GM12864 (cell line): ENCODE data around the gene SREK1IP1.
"Not testable (repeated sequence)": the region's sequence is repeated elsewhere in the genome, so short reads cannot be mapped to it uniquely, and the experiment has no call there.

Source experiments
- DNase-seq: peaks from one replicate; pipeline ENCODE4 v3.0.0-alpha.2; 2011; ENCODE audit warnings: low read depth
- H3K4me3 ChIP-seq: 2 replicates; pipeline ENCODE4 v1.5.1; 2011; ENCODE audit warnings: mild to moderate bottlenecking, low read depth, low read length, control low read depth
- TF ChIP-seq, protein P1 (sequence below): IDR thresholded peaks from 2 replicates; pipeline ENCODE4 v1.5.1; 2011; ENCODE audit warnings: low read depth, mild to moderate bottlenecking, moderate library complexity, low read length, control low read depth, inconsistent platforms; ENCODE audit errors: missing control alignments

The SREK1IP1 gene

DNA sequence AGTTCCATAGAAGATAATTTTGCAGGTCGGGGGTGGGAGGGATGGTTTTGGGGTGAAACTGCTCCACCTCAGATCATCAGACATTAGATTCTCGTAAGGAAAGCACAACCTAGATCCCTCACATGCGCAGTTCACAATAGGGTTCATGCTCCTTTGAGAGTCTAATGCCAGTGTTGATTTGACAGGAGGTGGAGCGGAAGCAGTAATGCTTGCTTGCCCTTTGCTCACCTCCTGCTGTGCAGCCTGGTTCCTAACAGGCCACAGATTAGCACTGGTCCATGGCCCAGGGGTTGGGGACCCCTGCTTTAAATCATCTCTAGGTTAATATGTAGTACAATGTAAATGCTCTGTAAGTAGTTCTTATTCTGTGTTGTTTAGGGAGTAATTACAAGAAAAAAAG, 67.7 kb downstream of the SREK1IP1 start:
- no peak overlapping the region for H3K4me3 ChIP-seq
- no peak for DNase-seq
- TF ChIP-seq, protein P1, sequence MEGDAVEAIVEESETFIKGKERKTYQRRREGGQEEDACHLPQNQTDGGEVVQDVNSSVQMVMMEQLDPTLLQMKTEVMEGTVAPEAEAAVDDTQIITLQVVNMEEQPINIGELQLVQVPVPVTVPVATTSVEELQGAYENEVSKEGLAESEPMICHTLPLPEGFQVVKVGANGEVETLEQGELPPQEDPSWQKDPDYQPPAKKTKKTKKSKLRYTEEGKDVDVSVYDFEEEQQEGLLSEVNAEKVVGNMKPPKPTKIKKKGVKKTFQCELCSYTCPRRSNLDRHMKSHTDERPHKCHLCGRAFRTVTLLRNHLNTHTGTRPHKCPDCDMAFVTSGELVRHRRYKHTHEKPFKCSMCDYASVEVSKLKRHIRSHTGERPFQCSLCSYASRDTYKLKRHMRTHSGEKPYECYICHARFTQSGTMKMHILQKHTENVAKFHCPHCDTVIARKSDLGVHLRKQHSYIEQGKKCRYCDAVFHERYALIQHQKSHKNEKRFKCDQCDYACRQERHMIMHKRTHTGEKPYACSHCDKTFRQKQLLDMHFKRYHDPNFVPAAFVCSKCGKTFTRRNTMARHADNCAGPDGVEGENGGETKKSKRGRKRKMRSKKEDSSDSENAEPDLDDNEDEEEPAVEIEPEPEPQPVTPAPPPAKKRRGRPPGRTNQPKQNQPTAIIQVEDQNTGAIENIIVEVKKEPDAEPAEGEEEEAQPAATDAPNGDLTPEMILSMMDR = no peak

GRCh38 chr5:64696414-64696813, 72.1 kb downstream of the SREK1IP1 start:
- H3K4me3 ChIP-seq, DNase-seq: not testable (repeated sequence)

GRCh38 chr5:64693636-64694035, 74.9 kb downstream of the SREK1IP1 start:
- H3K4me3 ChIP-seq = no peak overlapping the region
- TF ChIP-seq, protein P1 = no peak
- DNase-seq = no peak

GRCh38 chr5:64691291-64691690, 77.2 kb downstream of the SREK1IP1 start:
- no peak for DNase-seq
- TF ChIP-seq, protein P1 = no peak

GRCh38 chr5:64690417-64691151, 77.9 kb downstream of the SREK1IP1 start, which contains the start of gene SHISAL2B:
SHISAL2B (plus strand) TSS chr5:64690503; CDS start chr5:64690624, 121 bp downstream.
- TF ChIP-seq, protein P1 = no peak
- DNase-seq = no peak
- no peak within 1 kb of the TSS for H3K4me3 ChIP-seq

More at GRCh38 chr5:64691291-64691690, 77.2 kb downstream of the SREK1IP1 start:
- no peak overlapping the region for H3K4me3 ChIP-seq

GRCh38 chr5:64690104-64690416, 78.4 kb downstream of the SREK1IP1 start:
- H3K4me3 ChIP-seq = no peak overlapping the region
- TF ChIP-seq, protein P1 = no peak
- no peak for DNase-seq

GRCh38 chr5:64688965-64689364, 79.5 kb downstream of the SREK1IP1 start:
- no peak for DNase-seq
- TF ChIP-seq, protein P1 = no peak

More at GRCh38 chr5:64688965-64689364, 79.5 kb downstream of the SREK1IP1 start:
- H3K4me3 ChIP-seq = no peak overlapping the region
